Mesothelial cell of epicardium (in vitro differentiated cells): Measurements from ENCODE around the gene KCTD12. TPM values are rescaled to one million over a fixed set of nuclear protein-coding genes. Genes with fewer than 3 reads are reported as not detected.

ENCODE experiments used
- DNase-seq, 2 experiments: peaks; one replicate each; pipeline ENCODE4 v3.0.0; 2021; ENCODE audit warnings: low spot score in 2 of 2; ENCODE audit not compliant: unreplicated experiment in 2 of 2
- H3K27ac Mint-ChIP-seq: 2 replicates; pipeline ENCODE4 v1.8.0; 2021; ENCODE audit warnings: mixed read lengths
- H3K27me3 Mint-ChIP-seq: 2 replicates; pipeline ENCODE4 v1.8.0; 2021; ENCODE audit warnings: low read depth, mixed read lengths
- H3K36me3 Mint-ChIP-seq: 2 replicates; pipeline ENCODE4 v1.8.0; 2021; ENCODE audit warnings: mixed read lengths
- H3K4me1 Mint-ChIP-seq: 2 replicates; pipeline ENCODE4 v1.8.0; 2021; ENCODE audit warnings: mixed read lengths
- H3K4me3 Mint-ChIP-seq: 2 replicates; pipeline ENCODE4 v1.8.0; 2021; ENCODE audit warnings: mild to moderate bottlenecking, moderate library complexity, mixed read lengths
- H3K9me3 Mint-ChIP-seq: 2 replicates; pipeline ENCODE4 v1.8.0; 2021; ENCODE audit warnings: mixed read lengths
- CTCF ChIP-seq: fragments of 200-600 bp; sonication (generic); IDR thresholded peaks from one replicate; pipeline ENCODE4 v1.5.0; 2021; ENCODE audit warnings: antibody characterized with exemption; ENCODE audit not compliant: unreplicated experiment
- total RNA-seq: library from RNA; stranded (reverse); gene quantifications from 3 replicates; pipeline ENCODE4 v1.2.1, GENCODE V29; 2021

Gene KCTD12
- total RNA-seq, 1 donor from 2014 or later, result 142 TPM

- Mint-ChIP-seq H3K4me1 (no peaks in the 10 kb centered on the region), H3K36me3 (peaks cover 9% of the 10 kb centered on the region), H3K9me3 (peaks cover 19% of the 10 kb centered on the region), H3K27ac (no peak overlapping the region), H3K4me3 (no peak overlapping the region), H3K27me3 (peaks cover 43% of the 10 kb centered on the region)
- no peak for TF ChIP-seq CTCF
- DNase-seq, result no peak
Measured at GRCh38 chr13:76894401-76895110, 8.4 kb upstream of the KCTD12 start.

- no peak for TF ChIP-seq CTCF
- Mint-ChIP-seq H3K9me3 (peaks cover 9% of the 10 kb centered on the region), H3K4me3 (no peak overlapping the region), H3K27me3 (peaks cover 63% of the 10 kb centered on the region), H3K27ac (no peak overlapping the region), H3K36me3 (peaks cover 3% of the 10 kb centered on the region), H3K4me1 (peaks cover 7% of the 10 kb centered on the region)
- no peak for DNase-seq
Measured at GRCh38 chr13:76892488-76892887, 6.3 kb upstream of the KCTD12 start.

GRCh38 chr13:76890021-76890420, 3.8 kb upstream of the KCTD12 start:
- H3K9me3 Mint-ChIP-seq, result no peaks in the 10 kb centered on the region
- H3K27me3 Mint-ChIP-seq, result peaks cover 71% of the 10 kb centered on the region
- no peak overlapping the region for H3K4me3 Mint-ChIP-seq
- H3K27ac Mint-ChIP-seq, result no peak overlapping the region
- peaks cover 16% of the 10 kb centered on the region for H3K4me1 Mint-ChIP-seq
- DNase-seq, result no peak
- TF ChIP-seq CTCF, result no peak
- H3K36me3 Mint-ChIP-seq, result no peaks in the 10 kb centered on the region

GRCh38 chr13:76889254-76889653, 3.0 kb upstream of the KCTD12 start:
- no peak for TF ChIP-seq CTCF
- Mint-ChIP-seq H3K4me3 (no peak overlapping the region), H3K27ac (no peak overlapping the region), H3K27me3 (peaks cover 77% of the 10 kb centered on the region), H3K36me3 (no peaks in the 10 kb centered on the region), H3K9me3 (no peaks in the 10 kb centered on the region), H3K4me1 (peaks cover 18% of the 10 kb centered on the region)
- no peak for DNase-seq

- peaks cover 18% of the 10 kb centered on the region for H3K4me1 Mint-ChIP-seq
- H3K9me3 Mint-ChIP-seq, result no peaks in the 10 kb centered on the region
- peak overlapping the region; percentile 3 for H3K4me3 Mint-ChIP-seq
- no peak for TF ChIP-seq CTCF
- no peak for DNase-seq
- no peak overlapping the region for H3K27ac Mint-ChIP-seq
- peaks cover 81% of the 10 kb centered on the region for H3K27me3 Mint-ChIP-seq
- no peaks in the 10 kb centered on the region for H3K36me3 Mint-ChIP-seq
Measured at GRCh38 chr13:76888421-76888820, 2.2 kb upstream of the KCTD12 start.
